HepG2 (cell line): ENCODE data around the gene MRPL14. TPM values are rescaled to one million over a fixed set of nuclear protein-coding genes. Genes with fewer than 3 reads are reported as not detected.
A peak's percentile ranks its signal among the peaks of the same experiment; 100 is the strongest.

ENCODE experiments used
- TEAD3 ChIP-seq: optimal IDR thresholded peaks from 2 replicates; pipeline ENCODE3; 2016; ENCODE audit warnings: borderline replicate concordance
- TMF1 ChIP-seq: sonication (generic); formaldehyde crosslinking; IDR thresholded peaks from 2 replicates; pipeline ENCODE4 v1.8.1; 2022; ENCODE audit warnings: low read depth, missing genetic modification reagents
- ZNF556 ChIP-seq: sonication (generic); formaldehyde crosslinking; IDR thresholded peaks from 2 replicates; pipeline ENCODE4 v1.4.0; 2020; ENCODE audit warnings: mild to moderate bottlenecking, missing genetic modification reagents, borderline replicate concordance
- polyA plus RNA-seq, 8 experiments: library from polyadenylated mRNA; depleted of rRNA in 3 of 8; stranded (reverse) in 7 of 8; unstranded in 1 of 8; fragments of >200 nt; fragmentation: Illumina TruSeq in 4 of 8; extraction: Trizol in 4 of 8; gene quantifications; 2 replicates each; pipeline versions ENCODE4 v1.2.1 to v1.2.3, GENCODE V29; 2011 to 2016; ENCODE audit warnings: low read depth in 4 of 8, missing spikeins in 1 of 8, mixed read lengths in 1 of 8; ENCODE audit not compliant: insufficient read depth in 1 of 8
- total RNA-seq, 5 experiments: library from RNA; depleted of rRNA; stranded (reverse); fragments of >200 nt; fragmentation: Illumina TruSeq; extraction: Trizol; gene quantifications; 2 replicates each; pipeline ENCODE4 v1.2.3, GENCODE V29; 2016; ENCODE audit warnings: low read depth in 1 of 5
- TF ChIP-seq, protein P1 (sequence below): sonication (generic); formaldehyde crosslinking; IDR thresholded peaks from 2 replicates; pipeline ENCODE4 v1.4.0; 2020; ENCODE audit warnings: mild to moderate bottlenecking, missing genetic modification reagents, borderline replicate concordance
- TF ChIP-seq, protein P2 (sequence below): sonication (generic); formaldehyde crosslinking; IDR thresholded peaks from 2 replicates; pipeline ENCODE4 v1.8.0; 2022; ENCODE audit warnings: mild to moderate bottlenecking, missing genetic modification reagents
- TF ChIP-seq, protein P3 (sequence below): IDR thresholded peaks from 2 replicates; pipeline ENCODE4 v1.6.1; 2018; ENCODE audit warnings: missing genetic modification reagents, mild to moderate bottlenecking, missing compliant biosample characterization
- TF ChIP-seq, protein P4 (sequence below): sonication (generic); formaldehyde crosslinking; IDR thresholded peaks from 2 replicates; pipeline ENCODE4 v1.8.1; 2023; ENCODE audit warnings: missing genetic modification reagents, inconsistent platforms, borderline replicate concordance
- TF ChIP-seq, protein P5 (sequence below): sonication (generic); formaldehyde crosslinking; IDR thresholded peaks from 2 replicates; pipeline ENCODE4 v1.5.0; 2020; ENCODE audit warnings: mild to moderate bottlenecking, missing genetic modification reagents, borderline replicate concordance

MRPL14 gene
- total and polyA plus RNA-seq, 2 of the 13 experiments (the other 11 are each of a cell fraction or from before 2014, with no cell fraction given): 157 to 178 TPM

DNA sequence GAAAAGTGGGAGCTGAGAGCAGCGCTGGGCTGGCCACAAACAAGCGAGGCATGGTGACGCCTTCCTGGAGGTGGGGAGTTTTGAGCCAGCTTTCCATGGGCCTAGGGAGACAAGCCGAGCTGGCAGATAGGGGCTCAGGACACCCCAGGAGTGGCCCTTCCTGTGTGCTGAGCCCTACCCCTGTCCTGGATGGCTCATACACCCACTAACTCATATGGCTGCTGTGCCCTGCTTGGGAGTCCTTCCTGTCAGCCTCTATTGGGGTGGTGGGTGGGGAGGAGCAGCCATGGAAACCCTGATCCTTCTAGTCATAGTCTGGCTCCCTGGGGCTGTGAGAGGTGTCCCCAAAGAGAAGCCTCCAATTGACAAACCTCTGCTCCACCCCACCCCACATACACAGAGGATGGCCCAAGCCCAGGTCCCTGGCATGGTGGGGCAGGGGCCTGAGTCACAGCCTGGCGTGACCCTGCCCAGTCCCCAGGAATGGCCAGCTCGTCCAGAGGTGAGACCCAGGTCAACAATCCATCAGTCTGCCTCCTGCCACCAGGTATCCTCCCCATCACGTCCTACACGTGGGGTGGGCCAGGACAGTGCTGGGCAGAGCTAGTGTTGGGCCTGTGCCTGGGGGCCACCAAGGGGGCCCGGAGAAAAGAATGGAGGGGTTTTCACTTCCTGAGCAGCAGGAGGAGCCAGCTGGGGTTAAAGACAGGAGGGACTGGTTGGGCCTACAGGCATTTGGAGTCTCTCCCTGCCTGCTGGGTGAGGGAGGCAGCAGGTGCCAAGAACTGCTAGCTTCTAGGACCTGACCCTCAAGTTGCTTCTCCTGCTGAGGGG, 52.2 kb downstream of the MRPL14 start (continued):
- TF ChIP-seq, protein P1, sequence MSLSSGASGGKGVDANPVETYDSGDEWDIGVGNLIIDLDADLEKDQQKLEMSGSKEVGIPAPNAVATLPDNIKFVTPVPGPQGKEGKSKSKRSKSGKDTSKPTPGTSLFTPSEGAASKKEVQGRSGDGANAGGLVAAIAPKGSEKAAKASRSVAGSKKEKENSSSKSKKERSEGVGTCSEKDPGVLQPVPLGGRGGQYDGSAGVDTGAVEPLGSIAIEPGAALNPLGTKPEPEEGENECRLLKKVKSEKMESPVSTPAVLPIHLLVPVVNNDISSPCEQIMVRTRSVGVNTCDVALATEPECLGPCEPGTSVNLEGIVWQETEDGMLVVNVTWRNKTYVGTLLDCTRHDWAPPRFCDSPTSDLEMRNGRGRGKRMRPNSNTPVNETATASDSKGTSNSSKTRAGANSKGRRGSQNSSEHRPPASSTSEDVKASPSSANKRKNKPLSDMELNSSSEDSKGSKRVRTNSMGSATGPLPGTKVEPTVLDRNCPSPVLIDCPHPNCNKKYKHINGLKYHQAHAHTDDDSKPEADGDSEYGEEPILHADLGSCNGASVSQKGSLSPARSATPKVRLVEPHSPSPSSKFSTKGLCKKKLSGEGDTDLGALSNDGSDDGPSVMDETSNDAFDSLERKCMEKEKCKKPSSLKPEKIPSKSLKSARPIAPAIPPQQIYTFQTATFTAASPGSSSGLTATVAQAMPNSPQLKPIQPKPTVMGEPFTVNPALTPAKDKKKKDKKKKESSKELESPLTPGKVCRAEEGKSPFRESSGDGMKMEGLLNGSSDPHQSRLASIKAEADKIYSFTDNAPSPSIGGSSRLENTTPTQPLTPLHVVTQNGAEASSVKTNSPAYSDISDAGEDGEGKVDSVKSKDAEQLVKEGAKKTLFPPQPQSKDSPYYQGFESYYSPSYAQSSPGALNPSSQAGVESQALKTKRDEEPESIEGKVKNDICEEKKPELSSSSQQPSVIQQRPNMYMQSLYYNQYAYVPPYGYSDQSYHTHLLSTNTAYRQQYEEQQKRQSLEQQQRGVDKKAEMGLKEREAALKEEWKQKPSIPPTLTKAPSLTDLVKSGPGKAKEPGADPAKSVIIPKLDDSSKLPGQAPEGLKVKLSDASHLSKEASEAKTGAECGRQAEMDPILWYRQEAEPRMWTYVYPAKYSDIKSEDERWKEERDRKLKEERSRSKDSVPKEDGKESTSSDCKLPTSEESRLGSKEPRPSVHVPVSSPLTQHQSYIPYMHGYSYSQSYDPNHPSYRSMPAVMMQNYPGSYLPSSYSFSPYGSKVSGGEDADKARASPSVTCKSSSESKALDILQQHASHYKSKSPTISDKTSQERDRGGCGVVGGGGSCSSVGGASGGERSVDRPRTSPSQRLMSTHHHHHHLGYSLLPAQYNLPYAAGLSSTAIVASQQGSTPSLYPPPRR (CRISPR knock-in tag): peak; percentile 84
- TF ChIP-seq, protein P2, sequence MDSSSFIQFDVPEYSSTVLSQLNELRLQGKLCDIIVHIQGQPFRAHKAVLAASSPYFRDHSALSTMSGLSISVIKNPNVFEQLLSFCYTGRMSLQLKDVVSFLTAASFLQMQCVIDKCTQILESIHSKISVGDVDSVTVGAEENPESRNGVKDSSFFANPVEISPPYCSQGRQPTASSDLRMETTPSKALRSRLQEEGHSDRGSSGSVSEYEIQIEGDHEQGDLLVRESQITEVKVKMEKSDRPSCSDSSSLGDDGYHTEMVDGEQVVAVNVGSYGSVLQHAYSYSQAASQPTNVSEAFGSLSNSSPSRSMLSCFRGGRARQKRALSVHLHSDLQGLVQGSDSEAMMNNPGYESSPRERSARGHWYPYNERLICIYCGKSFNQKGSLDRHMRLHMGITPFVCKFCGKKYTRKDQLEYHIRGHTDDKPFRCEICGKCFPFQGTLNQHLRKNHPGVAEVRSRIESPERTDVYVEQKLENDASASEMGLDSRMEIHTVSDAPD (CRISPR knock-in tag): peak; percentile 79
- peak; percentile 80; the same call in 1 of the 2 replicates for TF ChIP-seq TMF1 (CRISPR knock-in tag)
- TF ChIP-seq TEAD3 (CRISPR knock-in tag): peak; percentile 92
- TF ChIP-seq, protein P3, sequence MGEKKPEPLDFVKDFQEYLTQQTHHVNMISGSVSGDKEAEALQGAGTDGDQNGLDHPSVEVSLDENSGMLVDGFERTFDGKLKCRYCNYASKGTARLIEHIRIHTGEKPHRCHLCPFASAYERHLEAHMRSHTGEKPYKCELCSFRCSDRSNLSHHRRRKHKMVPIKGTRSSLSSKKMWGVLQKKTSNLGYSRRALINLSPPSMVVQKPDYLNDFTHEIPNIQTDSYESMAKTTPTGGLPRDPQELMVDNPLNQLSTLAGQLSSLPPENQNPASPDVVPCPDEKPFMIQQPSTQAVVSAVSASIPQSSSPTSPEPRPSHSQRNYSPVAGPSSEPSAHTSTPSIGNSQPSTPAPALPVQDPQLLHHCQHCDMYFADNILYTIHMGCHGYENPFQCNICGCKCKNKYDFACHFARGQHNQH (CRISPR knock-in tag): peak; percentile 93
- TF ChIP-seq, protein P4, sequence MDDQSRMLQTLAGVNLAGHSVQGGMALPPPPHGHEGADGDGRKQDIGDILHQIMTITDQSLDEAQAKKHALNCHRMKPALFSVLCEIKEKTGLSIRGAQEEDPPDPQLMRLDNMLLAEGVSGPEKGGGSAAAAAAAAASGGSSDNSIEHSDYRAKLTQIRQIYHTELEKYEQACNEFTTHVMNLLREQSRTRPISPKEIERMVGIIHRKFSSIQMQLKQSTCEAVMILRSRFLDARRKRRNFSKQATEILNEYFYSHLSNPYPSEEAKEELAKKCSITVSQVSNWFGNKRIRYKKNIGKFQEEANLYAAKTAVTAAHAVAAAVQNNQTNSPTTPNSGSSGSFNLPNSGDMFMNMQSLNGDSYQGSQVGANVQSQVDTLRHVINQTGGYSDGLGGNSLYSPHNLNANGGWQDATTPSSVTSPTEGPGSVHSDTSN (CRISPR knock-in tag): no peak
- TF ChIP-seq, protein P5, sequence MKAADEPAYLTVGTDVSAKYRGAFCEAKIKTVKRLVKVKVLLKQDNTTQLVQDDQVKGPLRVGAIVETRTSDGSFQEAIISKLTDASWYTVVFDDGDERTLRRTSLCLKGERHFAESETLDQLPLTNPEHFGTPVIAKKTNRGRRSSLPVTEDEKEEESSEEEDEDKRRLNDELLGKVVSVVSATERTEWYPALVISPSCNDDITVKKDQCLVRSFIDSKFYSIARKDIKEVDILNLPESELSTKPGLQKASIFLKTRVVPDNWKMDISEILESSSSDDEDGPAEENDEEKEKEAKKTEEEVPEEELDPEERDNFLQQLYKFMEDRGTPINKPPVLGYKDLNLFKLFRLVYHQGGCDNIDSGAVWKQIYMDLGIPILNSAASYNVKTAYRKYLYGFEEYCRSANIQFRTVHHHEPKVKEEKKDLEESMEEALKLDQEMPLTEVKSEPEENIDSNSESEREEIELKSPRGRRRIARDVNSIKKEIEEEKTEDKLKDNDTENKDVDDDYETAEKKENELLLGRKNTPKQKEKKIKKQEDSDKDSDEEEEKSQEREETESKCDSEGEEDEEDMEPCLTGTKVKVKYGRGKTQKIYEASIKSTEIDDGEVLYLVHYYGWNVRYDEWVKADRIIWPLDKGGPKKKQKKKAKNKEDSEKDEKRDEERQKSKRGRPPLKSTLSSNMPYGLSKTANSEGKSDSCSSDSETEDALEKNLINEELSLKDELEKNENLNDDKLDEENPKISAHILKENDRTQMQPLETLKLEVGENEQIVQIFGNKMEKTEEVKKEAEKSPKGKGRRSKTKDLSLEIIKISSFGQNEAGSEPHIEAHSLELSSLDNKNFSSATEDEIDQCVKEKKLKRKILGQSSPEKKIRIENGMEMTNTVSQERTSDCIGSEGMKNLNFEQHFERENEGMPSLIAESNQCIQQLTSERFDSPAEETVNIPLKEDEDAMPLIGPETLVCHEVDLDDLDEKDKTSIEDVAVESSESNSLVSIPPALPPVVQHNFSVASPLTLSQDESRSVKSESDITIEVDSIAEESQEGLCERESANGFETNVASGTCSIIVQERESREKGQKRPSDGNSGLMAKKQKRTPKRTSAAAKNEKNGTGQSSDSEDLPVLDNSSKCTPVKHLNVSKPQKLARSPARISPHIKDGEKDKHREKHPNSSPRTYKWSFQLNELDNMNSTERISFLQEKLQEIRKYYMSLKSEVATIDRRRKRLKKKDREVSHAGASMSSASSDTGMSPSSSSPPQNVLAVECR (CRISPR knock-in tag): peak; percentile 64
- TF ChIP-seq ZNF556 (CRISPR knock-in tag): peak; percentile 64; the same call in 1 of the 2 replicates
